Heart left ventricle (tissue), 16 donors: ENCODE data around the gene LRRTM1. TPM values are rescaled to one million over a fixed set of nuclear protein-coding genes. Genes with fewer than 3 reads are reported as not detected.

Experiments
- ATAC-seq, 4 donors: fragments of 200-7000 bp; cut with Tn5 transposase; one replicate each; pipeline ENCODE4 v1.9.1; 2020 to 2022; ENCODE audit warnings: moderate library complexity in 4 of 4, mild to moderate bottlenecking in 3 of 4, moderate number of reproducible peaks in 1 of 4
- DNase-seq, 5 donors: peaks; one replicate each; pipeline ENCODE4 v3.0.0-alpha.2; 2020
- H3K27ac ChIP-seq, 12 donors: fragments of 200-600 bp; sonication (generic) in 4 of 12; one replicate each; pipeline versions ENCODE4 v1.5.0 to v1.8.0; 2016 to 2022; ENCODE audit warnings: mild to moderate bottlenecking in 2 of 12
- H3K27me3 ChIP-seq, 9 donors: fragments of 200-600 bp; sonication (generic) in 2 of 9; one replicate each; pipeline versions ENCODE4 v1.5.1 to v1.8.0; 2016 to 2022; ENCODE audit warnings: mild to moderate bottlenecking in 3 of 9
- H3K36me3 ChIP-seq, 9 donors: fragments of 200-600 bp; sonication (generic) in 2 of 9; one replicate each; pipeline versions ENCODE4 v1.5.0 to v1.8.0; 2018 to 2022; ENCODE audit warnings: mild to moderate bottlenecking in 2 of 9
- H3K4me1 ChIP-seq, 12 donors: fragments of 200-600 bp; sonication (generic) in 4 of 12; one replicate each; pipeline versions ENCODE4 v1.5.0 to v1.8.0; 2016 to 2022; ENCODE audit warnings: mild to moderate bottlenecking in 3 of 12
- H3K4me3 ChIP-seq, 12 donors: fragments of 200-600 bp; sonication (generic) in 4 of 12; one replicate each; pipeline versions ENCODE4 v1.5.0 to v1.8.0; 2017 to 2022; ENCODE audit warnings: mild to moderate bottlenecking in 9 of 12, moderate library complexity in 4 of 12
- H3K9me3 ChIP-seq, 12 donors: fragments of 200-600 bp; sonication (generic) in 4 of 12; one replicate each; pipeline versions ENCODE4 v1.5.0 to v1.8.0; 2016 to 2022; ENCODE audit warnings: mild to moderate bottlenecking in 1 of 12
- CTCF ChIP-seq, 12 donors: fragments of 200-600 bp; sonication (generic) in 4 of 12; IDR thresholded peaks; one replicate each; pipeline versions ENCODE4 v1.5.0 to v1.8.0; 2018 to 2022; ENCODE audit warnings: antibody characterized with exemption in 12 of 12, mild to moderate bottlenecking in 5 of 12
- POLR2A ChIP-seq, 2 donors: fragments of 450-650 bp; IDR thresholded peaks; one replicate each; pipeline ENCODE4 v1.6.1; 2017; ENCODE audit warnings: antibody characterized with exemption in 2 of 2, mild to moderate bottlenecking in 2 of 2, moderate library complexity in 2 of 2
- WGBS, 4 donors: extraction: QIAGEN DNeasy Blood & Tissue Kit in 2 of 4; methylation state at CpG; one replicate each; pipeline versions ENCODE4 v1.1.5 to v1.1.7; 2013 to 2018; 5-methylcytosine and 5-hydroxymethylcytosine counted together
- intact Hi-C, 10 donors: fragments of 100-400 bp; cut with DNase I; formaldehyde crosslinking; loops; one replicate each; pipeline versions ENCODE4 v1.11.1 to v1.14.2; 2022
- polyA plus RNA-seq, 2 donors: library from polyadenylated mRNA; stranded (reverse); fragments of 200-250 nt; gene quantifications; one replicate each; pipeline ENCODE4 v1.2.3, GENCODE V29; 2013
- total RNA-seq, 9 donors: library from RNA; depleted of rRNA in 2 of 9; stranded (reverse); fragments of >200 nt in 2 of 9; fragmentation: NEBNext Ultra II Directional in 3 of 9; extraction: Animal tissue kit (Norgen Biotek cat#: 25700) in 3 of 9; gene quantifications; one replicate each; pipeline versions ENCODE4 v1.1.0 to v1.2.4, GENCODE V29; 2016 to 2023
- donor health status: ischemic (EF 13 %, LVEDD 7.1; RV severe dilation, severe dysfunction).
- donor health status: healthy with polysubstance abuse.
- donor health status: DM: no; HTN: yes; CAD: no.
- donor health status: DM: no; HTN: no; CAD: no.
- donor health status: ischemic (EF 25% LVEDD 6.9; RV normal size, moderate dysfunction).
- donor health status: ischemic (EF 25% LVEDD 5.7; RV mildly dilated, moderate dysfunction).
- donor health status: healthy.
- donor health status: DM: yes; HTN: yes; CAD: no.
- donor health status: ischemic (EF 35%, LVEDD 5.7; RV mildly dilated, moderate dysfunction).
- donor health status: nonischemic (EF 11% LVEDD 7.7; RV severe dilation, severe dysfunction).
- donor health status: DM: yes; HTN: yes; CAD: no.
- donor health status: PGD.
- donor health status: ischemic (EF 29% LVEDD 5.4; RV normal size, mild dysfunction).
- donor health status: nonischemic (EF 23%, LVEDD 6.1; RV moderate dilation, normal function).

LRRTM1 gene
- total and polyA plus RNA-seq, 11 donors: 0.09 to 0.93 (median 0.23) TPM; not detected in 3

GRCh38 chr2:80280598-80280997 is 24.0 kb downstream of the LRRTM1 start:
- no peak overlapping the region for H3K27ac ChIP-seq
- H3K36me3 ChIP-seq: no peaks in the 10 kb centered on the region
- ATAC-seq (no peak), DNase-seq (no peak)
- no peak for TF ChIP-seq CTCF (IDR thresholded peaks at IDR 0.05)
- no peak for TF ChIP-seq POLR2A (IDR thresholded peaks at IDR 0.05)
- H3K4me3 ChIP-seq: no peak overlapping the region
- 85 to 95% (median 90%) methylated on average over 2 of the region's 2 CpGs for WGBS, 4 donors
- H3K9me3 ChIP-seq: no peaks in the 10 kb centered on the region
- H3K4me1 ChIP-seq: no peaks in the 10 kb centered on the region
- intact Hi-C loops: no loop called here
- H3K27me3 ChIP-seq: no peaks in the 10 kb centered on the region

- TF ChIP-seq POLR2A (IDR thresholded peaks at IDR 0.05): no peak
- TF ChIP-seq CTCF (IDR thresholded peaks at IDR 0.05): no peak
- H3K4me1 ChIP-seq: no peaks in the 10 kb centered on the region
- peaks cover 0 to 9% (median 0%) of the 10 kb centered on the region in 12 donors for H3K9me3 ChIP-seq
- DNase-seq: no peak
- ATAC-seq: no peak
- H3K36me3 ChIP-seq: no peaks in the 10 kb centered on the region
- 92 to 95% (median 94%) methylated on average over 5 of the region's 5 CpGs for WGBS, 4 donors
- H3K4me3 ChIP-seq: no peak overlapping the region
- H3K27ac ChIP-seq: no peak overlapping the region
- intact Hi-C loops: no loop called here
- no peaks in the 10 kb centered on the region for H3K27me3 ChIP-seq
These were observed 34.7 kb downstream of the LRRTM1 start for GRCh38 chr2:80269806-80270205.

GRCh38 chr2:80266231-80266630 is 38.3 kb downstream of the LRRTM1 start:
- intact Hi-C loops: no loop called here
- Histone ChIP-seq H3K9me3 (peaks cover 0 to 9% (median 0%) of the 10 kb centered on the region in 12 donors), H3K27me3 (no peaks in the 10 kb centered on the region), H3K4me3 (no peak overlapping the region), H3K27ac (no peak overlapping the region), H3K4me1 (no peaks in the 10 kb centered on the region), H3K36me3 (no peaks in the 10 kb centered on the region)
- DNase-seq (no peak), ATAC-seq (no peak)
- no peak for TF ChIP-seq CTCF (IDR thresholded peaks at IDR 0.05)
- TF ChIP-seq POLR2A (IDR thresholded peaks at IDR 0.05): no peak
- 91 to 96% (median 94%) methylated on average over 6 of the region's 6 CpGs for WGBS, 4 donors

GRCh38 chr2:80259292-80259691 is 45.3 kb downstream of the LRRTM1 start:
- no peak for TF ChIP-seq POLR2A (IDR thresholded peaks at IDR 0.05)
- no peak for TF ChIP-seq CTCF (IDR thresholded peaks at IDR 0.05)
- H3K4me1 ChIP-seq: peaks cover 0 to 6% (median 0%) of the 10 kb centered on the region in 12 donors
- DNase-seq (no peak), ATAC-seq (peak in 1 of 4 donors; percentile 46)
- H3K36me3 ChIP-seq: no peaks in the 10 kb centered on the region
- H3K27me3 ChIP-seq: no peaks in the 10 kb centered on the region
- no peak overlapping the region for H3K4me3 ChIP-seq
- no peak overlapping the region for H3K27ac ChIP-seq
- intact Hi-C loops: no loop called here
- H3K9me3 ChIP-seq: no peaks in the 10 kb centered on the region
- WGBS, 4 donors: 49 to 63% (median 50%) methylated on average over 3 of the region's 3 CpGs
